ENCODE data around the gene ADPRHL1. TPM values are rescaled to one million over a fixed set of nuclear protein-coding genes. Genes with fewer than 3 reads are reported as not detected.
A peak's percentile ranks its signal among the peaks of the same experiment; 100 is the strongest.

ADPRHL1 gene
- total RNA-seq, 3 donors from 2014 or later (not counting 1 experiment from before 2014, with no cell fraction given): 0.56 to 0.93 (median 0.72) TPM

DNA sequence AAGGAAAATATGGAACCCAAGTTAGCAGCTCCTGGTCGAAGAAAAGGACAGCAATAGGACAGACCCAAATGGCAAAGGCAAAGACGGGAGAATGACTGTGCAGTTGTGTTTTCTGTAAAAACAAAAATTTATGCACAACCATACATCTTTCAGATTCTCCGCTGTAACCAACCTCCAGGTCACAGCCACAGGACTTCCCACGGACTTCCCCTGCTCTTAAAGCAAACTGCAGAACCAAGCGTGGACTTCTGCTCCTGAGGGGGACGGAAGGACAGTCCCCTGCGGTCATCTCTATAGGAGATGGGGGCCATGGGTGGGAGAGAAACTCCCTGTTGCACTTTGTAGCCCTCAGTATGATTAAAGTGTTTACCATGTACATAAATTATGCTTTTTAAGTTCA lies 91.9 kb downstream of the ADPRHL1 start:
- H3K9me3 ChIP-seq (ENCODE audit: control insufficient read depth, insufficient read depth, low read length): no peaks in the 10 kb centered on the region
- H3K27ac ChIP-seq (ENCODE audit: low read length): no peak overlapping the region
- H3K27ac Mint-ChIP-seq: no peak overlapping the region
- peaks cover 12% of the 10 kb centered on the region for H3K4me1 ChIP-seq (ENCODE audit: control insufficient read depth, insufficient read depth, low read length)
- TF ChIP-seq, protein P1, sequence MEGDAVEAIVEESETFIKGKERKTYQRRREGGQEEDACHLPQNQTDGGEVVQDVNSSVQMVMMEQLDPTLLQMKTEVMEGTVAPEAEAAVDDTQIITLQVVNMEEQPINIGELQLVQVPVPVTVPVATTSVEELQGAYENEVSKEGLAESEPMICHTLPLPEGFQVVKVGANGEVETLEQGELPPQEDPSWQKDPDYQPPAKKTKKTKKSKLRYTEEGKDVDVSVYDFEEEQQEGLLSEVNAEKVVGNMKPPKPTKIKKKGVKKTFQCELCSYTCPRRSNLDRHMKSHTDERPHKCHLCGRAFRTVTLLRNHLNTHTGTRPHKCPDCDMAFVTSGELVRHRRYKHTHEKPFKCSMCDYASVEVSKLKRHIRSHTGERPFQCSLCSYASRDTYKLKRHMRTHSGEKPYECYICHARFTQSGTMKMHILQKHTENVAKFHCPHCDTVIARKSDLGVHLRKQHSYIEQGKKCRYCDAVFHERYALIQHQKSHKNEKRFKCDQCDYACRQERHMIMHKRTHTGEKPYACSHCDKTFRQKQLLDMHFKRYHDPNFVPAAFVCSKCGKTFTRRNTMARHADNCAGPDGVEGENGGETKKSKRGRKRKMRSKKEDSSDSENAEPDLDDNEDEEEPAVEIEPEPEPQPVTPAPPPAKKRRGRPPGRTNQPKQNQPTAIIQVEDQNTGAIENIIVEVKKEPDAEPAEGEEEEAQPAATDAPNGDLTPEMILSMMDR (IDR thresholded peaks at IDR 0.05): no peak
- H3K27me3 Mint-ChIP-seq (ENCODE audit: low read depth in 2 of 2): peaks cover 23 to 38% of the 10 kb centered on the region in 2 donors
- DNase-seq: peak in 1 of 2 donors; percentile 14
- H3K4me3 Mint-ChIP-seq: no peak overlapping the region
- no peaks in the 10 kb centered on the region for H3K36me3 ChIP-seq (ENCODE audit: control insufficient read depth, insufficient read depth, low read length)
- H3K4me3 ChIP-seq (ENCODE audit: low read length): no peak overlapping the region
- H3K36me3 Mint-ChIP-seq: no peaks in the 10 kb centered on the region
- WGBS (ENCODE audit: insufficient coverage): 6% methylated on average over 7 of the region's 7 CpGs
- ATAC-seq: peak in 1 of 3 donors; percentile 26
- no peaks in the 10 kb centered on the region for H3K9me3 Mint-ChIP-seq
- intact Hi-C loops (cut with micrococcal nuclease): no loop called here
- H3K27me3 ChIP-seq (ENCODE audit: control insufficient read depth, insufficient read depth, low read length): peaks cover 17% of the 10 kb centered on the region
- H3K4me1 Mint-ChIP-seq: no peaks in the 10 kb centered on the region

DNA sequence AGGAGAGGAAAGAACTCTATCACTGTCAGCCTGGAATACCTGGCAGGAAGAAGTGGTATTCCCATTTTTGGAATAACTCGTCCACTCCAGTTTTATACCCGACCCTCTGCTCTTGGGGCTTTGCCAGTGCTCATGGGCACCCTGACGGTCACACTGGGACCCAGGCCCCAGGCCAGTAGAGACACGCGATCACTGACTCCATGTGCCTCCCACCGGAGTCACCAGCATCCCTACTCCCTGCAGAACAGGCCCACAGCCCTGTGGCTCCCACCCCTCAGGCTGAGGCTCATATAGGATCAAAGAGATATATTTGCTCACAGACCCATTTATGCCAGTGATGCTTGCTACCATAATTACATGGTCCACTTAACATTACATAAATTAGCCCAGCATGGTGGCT lies 92.8 kb downstream of the ADPRHL1 start:
- no peaks in the 10 kb centered on the region for H3K4me1 Mint-ChIP-seq
- H3K4me3 Mint-ChIP-seq: no peak overlapping the region
- Histone ChIP-seq H3K4me1 (ENCODE audit: control insufficient read depth, insufficient read depth, low read length) (peaks cover 12% of the 10 kb centered on the region), H3K36me3 (ENCODE audit: control insufficient read depth, insufficient read depth, low read length) (no peaks in the 10 kb centered on the region), H3K27me3 (ENCODE audit: control insufficient read depth, insufficient read depth, low read length) (peaks cover 14% of the 10 kb centered on the region), H3K27ac (ENCODE audit: low read length) (no peak overlapping the region), H3K9me3 (ENCODE audit: control insufficient read depth, insufficient read depth, low read length) (no peaks in the 10 kb centered on the region), H3K4me3 (ENCODE audit: low read length) (no peak overlapping the region)
- TF ChIP-seq, protein P1 (IDR thresholded peaks at IDR 0.05): no peak
- H3K36me3 Mint-ChIP-seq: no peaks in the 10 kb centered on the region
- H3K27me3 Mint-ChIP-seq (ENCODE audit: low read depth in 2 of 2): peaks cover 21 to 33% of the 10 kb centered on the region in 2 donors
- no peak overlapping the region for H3K27ac Mint-ChIP-seq
- intact Hi-C loops (cut with micrococcal nuclease): no loop called here
- H3K9me3 Mint-ChIP-seq: no peaks in the 10 kb centered on the region
- no peak for ATAC-seq
- 94% methylated on average over 6 of the region's 6 CpGs for WGBS (ENCODE audit: insufficient coverage)
- DNase-seq: no peak

DNA sequence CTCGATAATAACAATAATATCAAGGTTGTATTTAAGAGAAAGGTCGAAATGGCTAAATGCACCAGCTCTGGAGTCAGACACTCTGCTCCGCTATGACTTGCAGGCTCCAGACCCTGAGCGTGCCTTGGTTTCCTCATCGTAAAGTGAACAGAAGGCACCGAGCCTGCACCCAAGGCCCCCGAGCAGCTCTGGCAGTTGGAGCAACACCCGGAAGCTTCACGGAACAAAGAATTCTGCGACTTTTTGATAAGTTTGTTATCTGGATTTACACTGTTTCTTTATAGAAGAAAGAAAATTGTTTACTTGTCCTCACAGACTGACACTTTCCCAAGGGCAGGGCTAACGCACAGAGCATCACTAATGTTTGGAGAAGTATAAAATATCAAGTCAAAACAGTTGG lies 93.7 kb downstream of the ADPRHL1 start:
- TF ChIP-seq, protein P1 (IDR thresholded peaks at IDR 0.05): no peak
- Histone ChIP-seq H3K4me3 (ENCODE audit: low read length) (no peak overlapping the region), H3K9me3 (ENCODE audit: control insufficient read depth, insufficient read depth, low read length) (no peaks in the 10 kb centered on the region), H3K27me3 (ENCODE audit: control insufficient read depth, insufficient read depth, low read length) (peaks cover 5% of the 10 kb centered on the region), H3K36me3 (ENCODE audit: control insufficient read depth, insufficient read depth, low read length) (no peaks in the 10 kb centered on the region), H3K27ac (ENCODE audit: low read length) (no peak overlapping the region), H3K4me1 (ENCODE audit: control insufficient read depth, insufficient read depth, low read length) (peaks cover 9% of the 10 kb centered on the region)
- WGBS (ENCODE audit: insufficient coverage): 84% methylated on average over 10 of the region's 11 CpGs
- intact Hi-C loops (cut with micrococcal nuclease): no loop called here
- peaks cover 18 to 30% of the 10 kb centered on the region in 2 donors for H3K27me3 Mint-ChIP-seq (ENCODE audit: low read depth in 2 of 2)
- no peaks in the 10 kb centered on the region for H3K36me3 Mint-ChIP-seq
- H3K9me3 Mint-ChIP-seq: no peaks in the 10 kb centered on the region
- no peak overlapping the region for H3K27ac Mint-ChIP-seq
- H3K4me3 Mint-ChIP-seq: no peak overlapping the region
- H3K4me1 Mint-ChIP-seq: no peaks in the 10 kb centered on the region
- no peak for ATAC-seq
- DNase-seq: no peak

DNA sequence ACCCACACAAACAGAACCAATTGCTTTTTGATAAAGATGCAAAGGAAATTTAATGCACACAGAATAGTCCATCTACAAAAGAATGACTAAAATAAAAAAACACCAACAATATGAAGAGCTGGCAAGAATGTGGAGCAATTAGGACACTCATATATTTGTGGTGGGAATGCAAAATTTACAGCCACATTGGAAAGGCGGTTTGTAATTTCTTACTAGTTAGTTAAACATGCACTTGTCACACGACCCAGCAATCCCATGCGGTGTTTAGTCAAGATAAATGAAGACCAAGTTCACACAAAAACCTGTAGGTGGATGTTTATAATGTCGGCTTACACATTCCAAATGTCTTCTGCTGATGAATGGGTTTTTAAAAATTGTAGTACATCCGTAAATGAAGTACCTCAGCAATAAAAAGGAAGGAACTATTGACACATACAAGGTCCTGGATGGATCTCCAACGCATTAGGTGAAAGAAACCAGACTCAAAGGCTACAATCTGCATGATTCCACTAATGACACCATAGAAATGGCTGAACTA lies 94.6 kb downstream of the ADPRHL1 start:
- Histone ChIP-seq H3K27ac (ENCODE audit: low read length) (no peak overlapping the region), H3K4me1 (ENCODE audit: control insufficient read depth, insufficient read depth, low read length) (peaks cover 6% of the 10 kb centered on the region), H3K4me3 (ENCODE audit: low read length) (no peak overlapping the region), H3K36me3 (ENCODE audit: control insufficient read depth, insufficient read depth, low read length) (no peaks in the 10 kb centered on the region), H3K27me3 (ENCODE audit: control insufficient read depth, insufficient read depth, low read length) (peaks cover 3% of the 10 kb centered on the region), H3K9me3 (ENCODE audit: control insufficient read depth, insufficient read depth, low read length) (no peaks in the 10 kb centered on the region)
- intact Hi-C loops (cut with micrococcal nuclease): no loop called here
- Mint-ChIP-seq H3K27ac (no peak overlapping the region), H3K36me3 (no peaks in the 10 kb centered on the region), H3K9me3 (no peaks in the 10 kb centered on the region), H3K4me3 (no peak overlapping the region), H3K27me3 (ENCODE audit: low read depth in 2 of 2) (peaks cover 18 to 30% of the 10 kb centered on the region in 2 donors), H3K4me1 (no peaks in the 10 kb centered on the region)
- no peak for ATAC-seq
- whole genome bisulfite sequencing (ENCODE audit: insufficient coverage): 86% methylated on average over 6 of the region's 6 CpGs
- no peak for DNase-seq
- TF ChIP-seq, protein P1 (IDR thresholded peaks at IDR 0.05): no peak

All from natural killer cell (primary cell).